Stimulated activated CD8-positive, alpha-beta memory T cell treated with anti-CD3 and anti-CD28 coated beads, Interleukin-15, amount 100 ng/mL, for 24 hours (primary cell): ENCODE results near the gene ARFGEF2.
A peak's percentile ranks its signal among the peaks of the same experiment; 100 is the strongest.

ENCODE experiments used
- DNase-seq: peaks from one replicate; pipeline ENCODE4 v3.0.0-alpha.2; 2020; ENCODE audit warnings: low read depth

Gene ARFGEF2

GRCh38 chr20:48898896-48899530, 22.5 kb upstream of the ARFGEF2 start:
- no peak for DNase-seq

GRCh38 chr20:48899881-48900280, 21.6 kb upstream of the ARFGEF2 start:
- no peak for DNase-seq

- no peak for DNase-seq
These were observed 20.2 kb upstream of the ARFGEF2 start for GRCh38 chr20:48901326-48901725.

GRCh38 chr20:48903705-48904104, 17.8 kb upstream of the ARFGEF2 start:
- DNase-seq = no peak

GRCh38 chr20:48904566-48905296, 16.8 kb upstream of the ARFGEF2 start:
- no peak for DNase-seq

- no peak for DNase-seq
These were observed 16.2 kb upstream of the ARFGEF2 start for GRCh38 chr20:48905297-48905647.

- DNase-seq = no peak
These were observed 15.2 kb upstream of the ARFGEF2 start for GRCh38 chr20:48906221-48906877.

- no peak for DNase-seq
These were observed 12.7 kb upstream of the ARFGEF2 start for GRCh38 chr20:48908656-48909319.

- no peak for DNase-seq
These were observed 11.6 kb upstream of the ARFGEF2 start for GRCh38 chr20:48909910-48910309.

- no peak for DNase-seq
These were observed 11.1 kb upstream of the ARFGEF2 start for GRCh38 chr20:48910347-48910781.

- DNase-seq = no peak
These were observed 9.4 kb upstream of the ARFGEF2 start for GRCh38 chr20:48912065-48912464.

GRCh38 chr20:48916699-48917098, 4.8 kb upstream of the ARFGEF2 start:
- no peak for DNase-seq

GRCh38 chr20:48919336-48919881, 2.1 kb upstream of the ARFGEF2 start:
- DNase-seq = no peak

- no peak for DNase-seq
These were observed 1.5 kb upstream of the ARFGEF2 start for GRCh38 chr20:48919882-48920526.

- DNase-seq = no peak
These were observed 864 bp upstream of the ARFGEF2 start for GRCh38 chr20:48920527-48921167.

GRCh38 chr20:48921883-48922820, 641 bp downstream of the ARFGEF2 start:
- peak; percentile 21 for DNase-seq

GRCh38 chr20:48923149-48923718, 1.7 kb downstream of the ARFGEF2 start:
- DNase-seq = no peak

- no peak for DNase-seq
These were observed 3.2 kb downstream of the ARFGEF2 start for GRCh38 chr20:48924756-48925109.

GRCh38 chr20:48926267-48926666, 4.8 kb downstream of the ARFGEF2 start:
- DNase-seq = no peak

- DNase-seq = no peak
These were observed 5.3 kb downstream of the ARFGEF2 start for GRCh38 chr20:48926821-48927220.
